CD4-positive, alpha-beta memory T cell (primary cell): ENCODE measurements around the gene ERCC1. TPM values are rescaled to one million over a fixed set of nuclear protein-coding genes. Genes with fewer than 3 reads are reported as not detected.
"Not testable (repeated sequence)": the region's sequence is repeated elsewhere in the genome, so short reads cannot be mapped to it uniquely, and the experiment has no call there.

Experiments used
- CTCF ChIA-PET: fragments of 350-600 bp; sonication (Branson Sonifier 250); formaldehyde crosslinking; loops from one replicate; lab custom pipeline; 2021; ENCODE audit warnings: inconsistent platforms; ENCODE audit not compliant: partially characterized antibody; lab: Charles Lee
- POLR2A ChIA-PET: fragments of 350-600 bp; sonication (Branson Sonifier 250); formaldehyde crosslinking; loops from one replicate; lab custom pipeline; 2021; ENCODE audit not compliant: partially characterized antibody; lab: Charles Lee
- DNase-seq, 5 donors: peaks; one replicate each; pipeline versions ENCODE4 v3.0.0 to v3.0.0-alpha.2; 2020 to 2022; ENCODE audit warnings: mixed read lengths in 1 of 5
- H3K27ac ChIP-seq: one replicate; pipeline ENCODE4 v1.7.0; 2013; ENCODE audit warnings: low read depth, low read length
- H3K27me3 ChIP-seq: 2 replicates; pipeline ENCODE4 v1.7.0; 2013; ENCODE audit warnings: mild to moderate bottlenecking, low read length, moderate library complexity; ENCODE audit not compliant: insufficient read depth
- H3K36me3 ChIP-seq: 2 replicates; pipeline ENCODE4 v1.7.0; 2013; ENCODE audit warnings: mild to moderate bottlenecking, low read length, moderate library complexity; ENCODE audit not compliant: insufficient read depth
- H3K4me1 ChIP-seq: 2 replicates; pipeline ENCODE4 v1.7.0; 2013; ENCODE audit warnings: mild to moderate bottlenecking, low read length, moderate library complexity; ENCODE audit not compliant: insufficient read depth
- H3K4me3 ChIP-seq, 2 donors: one replicate each; pipeline ENCODE4 v1.7.0; 2013; ENCODE audit warnings: low read length in 2 of 2, mild to moderate bottlenecking in 1 of 2
- H3K9me3 ChIP-seq, 2 donors: one replicate each; pipeline ENCODE4 v1.7.0; 2013; ENCODE audit warnings: low read length in 2 of 2, control low read depth in 1 of 2; ENCODE audit not compliant: control insufficient read depth in 1 of 2
- H3K27ac Mint-ChIP-seq, 7 donors: one replicate each; pipeline ENCODE4 v1.8.0; 2020 to 2021; ENCODE audit warnings: mixed read lengths in 7 of 7, mild to moderate bottlenecking in 6 of 7, inconsistent platforms in 3 of 7, moderate library complexity in 3 of 7
- H3K27me3 Mint-ChIP-seq, 2 donors: one replicate each; pipeline ENCODE4 v1.8.0; 2020 to 2021; ENCODE audit warnings: mixed read lengths in 2 of 2
- H3K36me3 Mint-ChIP-seq, 2 donors: one replicate each; pipeline ENCODE4 v1.8.0; 2020 to 2021; ENCODE audit warnings: mixed read lengths in 2 of 2, inconsistent platforms in 1 of 2, mild to moderate bottlenecking in 1 of 2
- H3K4me1 Mint-ChIP-seq, 4 donors: one replicate each; pipeline ENCODE4 v1.8.0; 2020 to 2021; ENCODE audit warnings: mixed read lengths in 4 of 4, mild to moderate bottlenecking in 1 of 4
- H3K4me3 Mint-ChIP-seq, 8 donors: one replicate each; pipeline ENCODE4 v1.8.0; 2020 to 2021; ENCODE audit warnings: mixed read lengths in 8 of 8, mild to moderate bottlenecking in 7 of 8, moderate library complexity in 6 of 8, inconsistent platforms in 3 of 8
- H3K9me3 Mint-ChIP-seq, 8 donors: one replicate each; pipeline ENCODE4 v1.8.0; 2020 to 2021; ENCODE audit warnings: mixed read lengths in 8 of 8, mild to moderate bottlenecking in 5 of 8, inconsistent platforms in 3 of 8, moderate library complexity in 1 of 8
- intact Hi-C: fragments of 100-400 bp; cut with micrococcal nuclease; formaldehyde crosslinking; loops from one replicate; pipeline ENCODE4 v1.15.1; 2023
- polyA plus RNA-seq, 2 donors: library from polyadenylated mRNA; unstranded; fragments of 300-500 nt; fragmentation: Illumina TruSeq; gene quantifications; one replicate each; pipeline ENCODE4 v1.2.3, GENCODE V29; 2021
- total RNA-seq, 2 experiments: library from RNA; stranded (reverse); gene quantifications; one replicate each; pipeline ENCODE4 v1.2.3, GENCODE V29; 2021

Gene ERCC1
- total and polyA plus RNA-seq, 4 experiments from 2014 or later, result 36.2 to 46.9 (median 42.4) TPM

- Mint-ChIP-seq H3K36me3 (peaks cover 13 to 24% of the 10 kb centered on the region in 2 donors), H3K4me3 (no peak overlapping the region), H3K27me3 (no peaks in the 10 kb centered on the region), H3K9me3 (peaks cover 0 to 4% (median 0%) of the 10 kb centered on the region in 8 donors), H3K27ac (peak overlapping the region in 1 of 7 donors; percentile 22), H3K4me1 (peaks cover 0 to under 1% (median 0%) of the 10 kb centered on the region in 4 donors)
- H3K27ac ChIP-seq, result no peak overlapping the region
- peaks cover 7% of the 10 kb centered on the region for H3K36me3 ChIP-seq
- no peak overlapping the region for H3K4me3 ChIP-seq
- ChIA-PET CTCF (no interaction called here), POLR2A (interaction anchor here (1.5 kb wide), 1 partner anchor 56 kb away, joined by 6 read pairs; no protein-coding TSS in a partner anchor)
- H3K4me1 ChIP-seq, result no peaks in the 10 kb centered on the region
- intact Hi-C loops, result no loop called here
- no peaks in the 10 kb centered on the region for H3K27me3 ChIP-seq
- H3K9me3 ChIP-seq, result no peaks in the 10 kb centered on the region
- no peak for DNase-seq
These were observed 10.2 kb downstream of the ERCC1 start for GRCh38 chr19:45413497-45413896.

- peak overlapping the region in 2 of 7 donors; percentile 14 to 17 for H3K27ac Mint-ChIP-seq
- peak overlapping the region in 1 of 8 donors; percentile 25 for H3K4me3 Mint-ChIP-seq
- H3K4me1 ChIP-seq, result peaks cover 18% of the 10 kb centered on the region
- DNase-seq, POLR2A ChIA-PET, H3K27me3 ChIP-seq, H3K9me3 ChIP-seq, CTCF ChIA-PET, H3K27me3 Mint-ChIP-seq, H3K27ac ChIP-seq, H3K9me3 Mint-ChIP-seq, H3K4me3 ChIP-seq, H3K36me3 ChIP-seq, intact Hi-C loops: not testable (repeated sequence)
- H3K36me3 Mint-ChIP-seq, result peaks cover 13 to 21% of the 10 kb centered on the region in 2 donors
- peaks cover 9 to 23% (median 13%) of the 10 kb centered on the region in 4 donors for H3K4me1 Mint-ChIP-seq
These were observed 13.4 kb downstream of the ERCC1 start for GRCh38 chr19:45410330-45410729.

GRCh38 chr19:45409557-45409920, 14.2 kb downstream of the ERCC1 start:
- CTCF ChIA-PET, result no interaction called here
- Mint-ChIP-seq H3K9me3 (peaks cover 0 to 4% (median 0%) of the 10 kb centered on the region in 8 donors), H3K27me3 (peaks cover 4 to 6% of the 10 kb centered on the region in 2 donors), H3K36me3 (peaks cover 12 to 20% of the 10 kb centered on the region in 2 donors), H3K4me3 (no peak overlapping the region), H3K4me1 (peaks cover 12 to 31% (median 19%) of the 10 kb centered on the region in 4 donors), H3K27ac (peak overlapping the region in 1 of 7 donors; percentile 12)
- Histone ChIP-seq H3K9me3 (no peaks in the 10 kb centered on the region), H3K4me1 (peaks cover 26% of the 10 kb centered on the region), H3K4me3 (no peak overlapping the region), H3K27me3 (peaks cover 3% of the 10 kb centered on the region), H3K27ac (no peak overlapping the region), H3K36me3 (peaks cover under 1% of the 10 kb centered on the region)
- POLR2A ChIA-PET, result no interaction called here
- intact Hi-C loops, result loop anchor here (5.0 kb wide), 2 partner anchors 517 to 1938 kb away; partner anchors contain the start of genes DHX34 and TOMM40
- DNase-seq, result no peak

- intact Hi-C loops, result loop anchor here (5.0 kb wide), 2 partner anchors 517 to 1938 kb away; partner anchors contain the start of genes DHX34 and TOMM40
- peaks cover 9% of the 10 kb centered on the region for H3K27me3 ChIP-seq
- ChIA-PET CTCF (no interaction called here), POLR2A (no interaction called here)
- peaks cover 32% of the 10 kb centered on the region for H3K4me1 ChIP-seq
- H3K4me3 ChIP-seq, result no peak overlapping the region
- no peaks in the 10 kb centered on the region for H3K36me3 ChIP-seq
- H3K9me3 Mint-ChIP-seq, result peaks cover 0 to 4% (median 0%) of the 10 kb centered on the region in 8 donors
- no peak for DNase-seq
- peaks cover 7 to 11% of the 10 kb centered on the region in 2 donors for H3K27me3 Mint-ChIP-seq
- H3K9me3 ChIP-seq, result no peaks in the 10 kb centered on the region
- H3K4me1 Mint-ChIP-seq, result peaks cover 13 to 35% (median 24%) of the 10 kb centered on the region in 4 donors
- H3K4me3 Mint-ChIP-seq, result no peak overlapping the region
- H3K27ac Mint-ChIP-seq, result peak overlapping the region in 1 of 7 donors; percentile 16
- H3K36me3 Mint-ChIP-seq, result peaks cover 8 to 17% of the 10 kb centered on the region in 2 donors
- H3K27ac ChIP-seq, result no peak overlapping the region
These were observed 14.7 kb downstream of the ERCC1 start for GRCh38 chr19:45408830-45409556.

GRCh38 chr19:45408121-45408520, 15.6 kb downstream of the ERCC1 start:
- Mint-ChIP-seq H3K36me3 (peaks cover 3 to 16% of the 10 kb centered on the region in 2 donors), H3K4me3 (peak overlapping the region in 6 of 8 donors; percentile 29 to 73 (median 40)), H3K4me1 (peaks cover 13 to 35% (median 26%) of the 10 kb centered on the region in 4 donors), H3K9me3 (peaks cover 0 to 4% (median 0%) of the 10 kb centered on the region in 8 donors), H3K27ac (no peak overlapping the region), H3K27me3 (peaks cover 10 to 19% of the 10 kb centered on the region in 2 donors)
- CTCF ChIA-PET, result interaction anchor here (1.1 kb wide), 1 partner anchor 71 kb away, joined by 3 read pairs; no protein-coding TSS in a partner anchor
- no peak overlapping the region for H3K4me3 ChIP-seq
- POLR2A ChIA-PET, result interaction anchor here (1.2 to 1.3 kb wide), 2 partner anchors 70 to 234 kb away, joined by 3 read pairs; no protein-coding TSS in a partner anchor
- peaks cover 35% of the 10 kb centered on the region for H3K4me1 ChIP-seq
- no peak for DNase-seq
- no peak overlapping the region for H3K27ac ChIP-seq
- no peaks in the 10 kb centered on the region for H3K9me3 ChIP-seq
- H3K36me3 ChIP-seq, result no peaks in the 10 kb centered on the region
- H3K27me3 ChIP-seq, result peaks cover 16% of the 10 kb centered on the region
- intact Hi-C loops, result loop anchor here (5.0 kb wide), 2 partner anchors 516 to 1939 kb away; partner anchors contain the start of genes DHX34 and TOMM40

GRCh38 chr19:45407585-45407984, 16.1 kb downstream of the ERCC1 start:
- ChIA-PET CTCF (interaction anchor here (1.1 to 1.3 kb wide), 2 partner anchors 71 to 235 kb away, joined by 3 read pairs; no protein-coding TSS in a partner anchor), POLR2A (interaction anchor here (1.2 to 1.3 kb wide), 2 partner anchors 71 to 235 kb away, joined by 3 read pairs; no protein-coding TSS in a partner anchor)
- not testable (repeated sequence) for DNase-seq, H3K4me3 ChIP-seq, H3K9me3 ChIP-seq, H3K36me3 ChIP-seq, H3K27ac ChIP-seq, H3K9me3 Mint-ChIP-seq
- Mint-ChIP-seq H3K4me1 (peaks cover 13 to 35% (median 26%) of the 10 kb centered on the region in 4 donors), H3K27me3 (peaks cover 10 to 22% of the 10 kb centered on the region in 2 donors), H3K4me3 (peak overlapping the region in 2 of 8 donors; percentile 46 to 95), H3K27ac (peak overlapping the region in 1 of 7 donors; percentile 46), H3K36me3 (peaks cover 0 to 12% of the 10 kb centered on the region in 2 donors)
- H3K4me1 ChIP-seq, result peaks cover 35% of the 10 kb centered on the region
- H3K27me3 ChIP-seq, result peaks cover 16% of the 10 kb centered on the region
- intact Hi-C loops, result loop anchor here (2.0 to 5.0 kb wide), 3 partner anchors 495 to 1940 kb away; partner anchors contain the start of genes DHX34, MYPOP and TOMM40

- Mint-ChIP-seq H3K9me3 (peaks cover 0 to 4% (median 0%) of the 10 kb centered on the region in 8 donors), H3K36me3 (peaks cover 0 to 9% of the 10 kb centered on the region in 2 donors), H3K4me1 (peaks cover 13 to 35% (median 26%) of the 10 kb centered on the region in 4 donors), H3K27ac (peak overlapping the region in 3 of 7 donors; percentile 46 to 95 (median 92)), H3K27me3 (peaks cover 11 to 22% of the 10 kb centered on the region in 2 donors), H3K4me3 (peak overlapping the region; percentile 90 to 99 (median 97))
- ChIA-PET POLR2A (interaction anchor here (1.2 to 1.3 kb wide), 2 partner anchors 71 to 235 kb away, joined by 3 read pairs; no protein-coding TSS in a partner anchor), CTCF (interaction anchor here (1.1 to 1.3 kb wide), 2 partner anchors 72 to 235 kb away, joined by 3 read pairs; no protein-coding TSS in a partner anchor)
- Histone ChIP-seq H3K4me1 (peaks cover 35% of the 10 kb centered on the region), H3K27ac (peak overlapping the region; percentile 65), H3K36me3 (no peaks in the 10 kb centered on the region), H3K4me3 (peak overlapping the region; percentile 91 to 94), H3K27me3 (peaks cover 16% of the 10 kb centered on the region), H3K9me3 (no peaks in the 10 kb centered on the region)
- intact Hi-C loops, result loop anchor here (2.0 to 5.0 kb wide), 3 partner anchors 496 to 1940 kb away; partner anchors contain the start of genes DHX34, MYPOP and TOMM40
- no peak for DNase-seq
These were observed 16.7 kb downstream of the ERCC1 start for GRCh38 chr19:45407091-45407375.
